ENCODE measurements around the gene ZBTB32.
A peak's percentile ranks its signal among the peaks of the same experiment; 100 is the strongest.

The ZBTB32 gene

DNA sequence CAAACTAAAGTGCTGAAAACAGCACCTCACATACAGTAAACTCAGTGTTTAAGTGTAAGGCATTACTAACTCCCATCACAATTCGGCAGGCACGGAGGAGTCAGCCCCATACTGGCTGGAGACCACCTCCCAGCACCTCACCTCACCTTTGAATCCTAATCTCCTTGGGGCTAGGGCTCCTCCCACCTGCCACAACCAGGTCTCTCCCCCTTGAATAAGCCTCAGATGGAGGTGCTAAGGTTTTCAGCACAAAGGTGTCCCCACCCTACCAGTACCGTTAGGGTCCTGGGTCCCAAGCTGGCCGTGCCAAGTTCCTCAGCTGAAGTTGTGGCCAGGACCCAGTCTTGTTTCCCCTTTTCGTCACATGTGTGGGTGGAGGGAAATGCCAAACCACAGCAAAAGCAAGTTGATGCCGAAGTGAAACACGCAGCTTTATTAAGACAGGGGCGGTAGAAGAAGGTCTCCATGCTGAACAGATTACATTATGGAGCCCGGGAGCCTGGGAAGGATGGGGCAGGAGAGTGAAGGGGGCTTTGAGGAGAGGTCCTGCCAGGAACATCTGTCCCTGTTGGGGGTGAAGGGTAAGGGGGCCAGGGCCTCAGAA lies 37.9 kb downstream of the ZBTB32 start, which contains the start of gene IGFLR1:
IGFLR1 (minus strand) TSS at position 332 of the 604 bp plus-strand sequence. CDS start 1,272 bp downstream, outside the sequence.
- Histone ChIP-seq H3K79me1 (ENCODE audit: low read length) (no peaks in the 10 kb centered on the region), H4K5ac (ENCODE audit: low read length) (no peak within 1 kb of the TSS), H3K4me3 (ENCODE audit: low read length) (no peak within 1 kb of the TSS), H3K36me3 (ENCODE audit: control insufficient read depth, insufficient read depth, low read length) (peaks cover 7% of the 10 kb centered on the region), H2AK5ac (ENCODE audit: low read length) (no peak within 1 kb of the TSS), H3K79me2 (ENCODE audit: control insufficient read depth, insufficient read depth, low read length) (no peaks in the 10 kb centered on the region), H2BK120ac (ENCODE audit: low read depth, low read length) (no peak within 1 kb of the TSS), H3K56ac (ENCODE audit: low read length) (peak within 1 kb of the TSS; percentile 74), H2BK15ac (replicated peaks; ENCODE audit: low read depth) (no peak within 1 kb of the TSS), H3K27me3 (ENCODE audit: insufficient read depth, low read length, poor library complexity) (no peaks in the 10 kb centered on the region), H3K4ac (ENCODE audit: low read depth, low read length) (no peak within 1 kb of the TSS), H3K4me1 (ENCODE audit: control insufficient read depth, low read depth, low read length) (no peaks in the 10 kb centered on the region), H3K4me2 (ENCODE audit: low read length) (no peak within 1 kb of the TSS), H3K9ac (ENCODE audit: low read length) (no peak within 1 kb of the TSS), H4K8ac (ENCODE audit: low read depth, low read length) (no peak within 1 kb of the TSS), H2BK5ac (ENCODE audit: low read length) (no peak within 1 kb of the TSS), H3K27ac (ENCODE audit: low read depth, low read length) (no peak within 1 kb of the TSS), H3K18ac (ENCODE audit: low read length) (no peak within 1 kb of the TSS), H3K23ac (ENCODE audit: low read length) (no peak within 1 kb of the TSS)
- WGBS (ENCODE audit: extremely low coverage, insufficient coverage, low lambda C conversion rate) = no CpG with 5 or more reads among the region's 9 CpGs
- DNase-seq = no peak

DNA sequence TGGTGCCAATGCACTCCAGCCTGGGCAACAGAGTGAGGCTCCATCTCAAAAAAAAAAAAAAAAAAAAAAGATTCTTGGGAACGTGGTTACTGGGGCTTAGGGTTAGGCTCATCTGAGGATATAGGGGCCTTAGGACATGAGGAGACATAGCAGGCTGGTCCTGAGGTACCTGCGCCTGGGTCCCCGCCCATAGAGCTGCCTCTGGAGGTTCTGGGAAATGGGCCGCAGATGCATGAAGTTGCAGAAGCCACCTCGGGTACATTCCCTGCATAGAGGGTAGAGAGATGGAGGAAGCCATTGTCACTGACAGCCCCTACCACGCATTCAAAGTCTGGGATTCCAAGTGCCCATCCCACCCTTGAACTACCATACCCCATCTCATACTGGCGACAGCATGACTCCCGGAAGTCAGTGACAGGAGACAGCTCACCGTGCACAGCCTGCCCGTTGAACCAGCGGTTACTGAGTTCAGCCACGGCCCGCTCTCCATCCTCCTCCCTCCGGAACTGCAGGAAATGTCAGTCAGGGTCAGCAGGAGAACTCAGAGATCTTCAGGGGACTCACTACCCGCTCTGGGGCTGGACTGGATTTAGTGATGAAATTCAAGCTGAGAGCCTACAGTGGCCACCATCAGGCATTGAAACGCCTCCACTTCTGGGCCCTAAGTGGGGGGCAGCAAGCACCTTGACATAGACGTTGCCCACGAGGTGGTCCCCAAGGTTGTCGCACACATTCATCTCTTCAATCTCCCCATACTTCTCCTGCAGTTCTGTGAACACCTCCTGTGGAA lies 39.5 kb downstream of the ZBTB32 start:
- no peak overlapping the region for H4K5ac ChIP-seq (ENCODE audit: low read length)
- no peaks in the 10 kb centered on the region for H3K79me1 ChIP-seq (ENCODE audit: low read length)
- H3K4me2 ChIP-seq (ENCODE audit: low read length) = no peak overlapping the region
- no peaks in the 10 kb centered on the region for H3K4me1 ChIP-seq (ENCODE audit: control insufficient read depth, low read depth, low read length)
- no peak overlapping the region for H2BK120ac ChIP-seq (ENCODE audit: low read depth, low read length)
- H3K23ac ChIP-seq (ENCODE audit: low read length) = no peak overlapping the region
- no peak overlapping the region for H3K4me3 ChIP-seq (ENCODE audit: low read length)
- no peak overlapping the region for H2BK15ac ChIP-seq (replicated peaks; ENCODE audit: low read depth)
- H3K18ac ChIP-seq (ENCODE audit: low read length) = no peak overlapping the region
- DNase-seq = no peak
- no peak overlapping the region for H2BK5ac ChIP-seq (ENCODE audit: low read length)
- H3K79me2 ChIP-seq (ENCODE audit: control insufficient read depth, insufficient read depth, low read length) = no peaks in the 10 kb centered on the region
- WGBS (ENCODE audit: extremely low coverage, insufficient coverage, low lambda C conversion rate) = no CpG with 5 or more reads among the region's 19 CpGs
- H3K36me3 ChIP-seq (ENCODE audit: control insufficient read depth, insufficient read depth, low read length) = peaks cover under 1% of the 10 kb centered on the region
- H3K27ac ChIP-seq (ENCODE audit: low read depth, low read length) = no peak overlapping the region
- no peak overlapping the region for H3K4ac ChIP-seq (ENCODE audit: low read depth, low read length)
- no peak overlapping the region for H2AK5ac ChIP-seq (ENCODE audit: low read length)
- H4K8ac ChIP-seq (ENCODE audit: low read depth, low read length) = no peak overlapping the region
- no peaks in the 10 kb centered on the region for H3K27me3 ChIP-seq (ENCODE audit: insufficient read depth, low read length, poor library complexity)
- no peak overlapping the region for H3K56ac ChIP-seq (ENCODE audit: low read length)
- H3K9ac ChIP-seq (ENCODE audit: low read length) = no peak overlapping the region

DNA sequence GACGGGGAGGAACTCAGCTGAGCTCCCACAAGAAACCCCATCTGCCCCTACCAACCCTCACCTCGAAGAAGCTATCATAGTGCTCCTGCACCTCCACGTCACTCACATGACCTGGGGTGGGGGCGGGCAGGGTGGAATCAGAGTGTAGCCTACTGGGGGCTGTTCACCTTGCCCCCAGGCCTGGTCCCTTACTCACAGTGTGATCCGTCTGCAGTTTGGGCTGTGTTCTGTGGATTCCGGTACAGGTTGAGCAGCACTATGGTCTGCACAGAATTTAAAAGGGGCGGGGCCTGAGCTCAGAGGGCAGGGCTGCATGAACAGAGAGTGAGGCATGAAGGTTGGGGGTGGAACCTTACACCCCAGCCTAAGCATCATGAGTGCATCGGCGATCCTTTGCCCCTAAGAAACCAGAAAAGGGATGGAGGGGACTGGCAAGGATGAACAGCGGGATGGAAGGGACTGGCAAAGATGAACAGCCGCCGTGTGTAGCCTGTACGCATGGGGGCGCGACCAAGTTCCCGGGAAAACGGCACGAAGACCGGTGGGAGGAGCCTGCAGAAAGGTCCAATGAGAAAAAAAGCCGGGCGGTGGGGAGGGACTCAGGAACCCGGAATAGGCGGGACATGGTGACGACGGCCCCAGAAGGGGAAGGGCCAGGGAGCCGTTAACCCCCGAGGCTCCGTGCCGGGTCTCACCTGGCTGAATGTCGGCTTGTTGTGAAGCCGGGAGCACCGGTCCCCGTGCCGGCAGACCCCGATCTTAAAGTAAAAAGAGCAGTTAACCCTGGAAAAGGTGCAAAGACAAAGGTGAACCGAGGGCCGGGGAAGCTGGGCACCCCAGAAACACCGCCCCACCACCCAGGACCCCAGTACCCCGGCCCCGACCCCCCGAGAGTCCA lies 40.3 kb downstream of the ZBTB32 start:
- DNase-seq = peak; percentile 99
- H3K79me2 ChIP-seq (ENCODE audit: control insufficient read depth, insufficient read depth, low read length) = no peaks in the 10 kb centered on the region
- H2AK5ac ChIP-seq (ENCODE audit: low read length) = no peak overlapping the region
- WGBS (ENCODE audit: extremely low coverage, insufficient coverage, low lambda C conversion rate) = no CpG with 5 or more reads among the region's 41 CpGs
- peak overlapping the region; percentile 78 for H3K27ac ChIP-seq (ENCODE audit: low read depth, low read length)
- peak overlapping the region; percentile 87 for H3K4me2 ChIP-seq (ENCODE audit: low read length)
- H3K4me1 ChIP-seq (ENCODE audit: control insufficient read depth, low read depth, low read length) = no peaks in the 10 kb centered on the region
- no peak overlapping the region for H4K8ac ChIP-seq (ENCODE audit: low read depth, low read length)
- peak overlapping the region; percentile 78 for H3K4me3 ChIP-seq (ENCODE audit: low read length)
- peak overlapping the region; percentile 56 for H2BK5ac ChIP-seq (ENCODE audit: low read length)
- H3K56ac ChIP-seq (ENCODE audit: low read length) = peak overlapping the region; percentile 87
- peak overlapping the region; percentile 82 for H3K9ac ChIP-seq (ENCODE audit: low read length)
- peak overlapping the region; percentile 85 for H3K4ac ChIP-seq (ENCODE audit: low read depth, low read length)
- peak overlapping the region; percentile 75 for H2BK120ac ChIP-seq (ENCODE audit: low read depth, low read length)
- no peak overlapping the region for H2BK15ac ChIP-seq (replicated peaks; ENCODE audit: low read depth)
- no peak overlapping the region for H3K23ac ChIP-seq (ENCODE audit: low read length)
- peak overlapping the region; percentile 100 for H3K18ac ChIP-seq (ENCODE audit: low read length)
- H4K5ac ChIP-seq (ENCODE audit: low read length) = no peak overlapping the region
- no peaks in the 10 kb centered on the region for H3K36me3 ChIP-seq (ENCODE audit: control insufficient read depth, insufficient read depth, low read length)
- no peaks in the 10 kb centered on the region for H3K79me1 ChIP-seq (ENCODE audit: low read length)
- H3K27me3 ChIP-seq (ENCODE audit: insufficient read depth, low read length, poor library complexity) = no peaks in the 10 kb centered on the region

DNA sequence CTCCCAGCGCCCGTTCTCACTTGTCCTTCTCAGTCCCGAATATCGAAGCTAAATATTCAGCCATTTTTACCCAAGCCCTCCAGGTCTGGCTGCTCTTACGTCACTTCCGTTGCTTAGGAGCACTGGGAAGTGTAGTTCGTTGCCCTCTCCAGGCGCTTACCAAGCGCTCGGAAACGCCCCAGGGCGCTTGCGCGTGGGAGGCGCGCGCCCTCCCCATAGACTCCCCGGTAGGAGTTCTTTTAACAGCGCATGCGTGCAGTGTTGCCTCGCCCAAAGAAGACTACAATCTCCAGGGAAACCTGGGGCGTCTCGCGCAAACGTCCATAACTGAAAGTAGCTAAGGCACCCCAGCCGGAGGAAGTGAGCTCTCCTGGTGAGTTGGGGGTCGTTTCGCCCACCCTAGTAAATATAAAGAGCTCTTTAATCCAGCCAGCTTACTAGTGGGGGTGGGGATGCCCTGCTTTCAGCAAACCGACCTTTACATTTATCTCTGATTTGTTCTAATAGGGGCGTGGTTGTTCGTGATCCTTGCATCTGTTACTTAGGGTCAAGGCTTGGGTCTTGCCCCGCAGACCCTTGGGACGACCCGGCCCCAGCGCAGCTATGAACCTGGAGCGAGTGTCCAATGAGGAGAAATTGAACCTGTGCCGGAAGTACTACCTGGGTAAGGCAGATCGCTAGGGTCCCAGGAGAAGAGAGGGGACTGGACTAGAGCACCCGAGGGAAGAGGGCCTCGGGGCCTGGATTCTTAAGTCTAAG lies 41.1 kb downstream of the ZBTB32 start, which contains the start of the genes PSENEN and U2AF1L4:
PSENEN (plus strand) TSS at position 324 of the 759 bp plus-strand sequence; CDS start at position 604, 280 bp downstream.
U2AF1L4 (minus strand) TSS at position 91 of the 759 bp plus-strand sequence; CDS start at position 64, 27 bp downstream.
- Histone ChIP-seq H3K27me3 (ENCODE audit: insufficient read depth, low read length, poor library complexity) (no peaks in the 10 kb centered on the region), H3K27ac (ENCODE audit: low read depth, low read length) (peak within 1 kb of the TSS; percentile 78), H3K18ac (ENCODE audit: low read length) (peak within 1 kb of the TSS; percentile 100), H2BK15ac (replicated peaks; ENCODE audit: low read depth) (no peak within 1 kb of the TSS), H2BK5ac (ENCODE audit: low read length) (peak within 1 kb of the TSS; percentile 56), H3K79me1 (ENCODE audit: low read length) (no peaks in the 10 kb centered on the region), H2AK5ac (ENCODE audit: low read length) (no peak within 1 kb of the TSS), H3K4me3 (ENCODE audit: low read length) (peak within 1 kb of the TSS; percentile 78), H3K56ac (ENCODE audit: low read length) (peak within 1 kb of the TSS; percentile 87), H3K4ac (ENCODE audit: low read depth, low read length) (peak within 1 kb of the TSS; percentile 85), H3K79me2 (ENCODE audit: control insufficient read depth, insufficient read depth, low read length) (no peaks in the 10 kb centered on the region), H3K36me3 (ENCODE audit: control insufficient read depth, insufficient read depth, low read length) (no peaks in the 10 kb centered on the region), H4K8ac (ENCODE audit: low read depth, low read length) (no peak within 1 kb of the TSS), H4K5ac (ENCODE audit: low read length) (no peak within 1 kb of the TSS), H3K4me1 (ENCODE audit: control insufficient read depth, low read depth, low read length) (no peaks in the 10 kb centered on the region), H3K9ac (ENCODE audit: low read length) (peak within 1 kb of the TSS; percentile 90), H3K23ac (ENCODE audit: low read length) (no peak within 1 kb of the TSS), H2BK120ac (ENCODE audit: low read depth, low read length) (peak within 1 kb of the TSS; percentile 75), H3K4me2 (ENCODE audit: low read length) (peak within 1 kb of the TSS; percentile 93)
- peak; percentile 99 for DNase-seq
- WGBS (ENCODE audit: extremely low coverage, insufficient coverage, low lambda C conversion rate) = no CpG with 5 or more reads among the region's 40 CpGs

DNA sequence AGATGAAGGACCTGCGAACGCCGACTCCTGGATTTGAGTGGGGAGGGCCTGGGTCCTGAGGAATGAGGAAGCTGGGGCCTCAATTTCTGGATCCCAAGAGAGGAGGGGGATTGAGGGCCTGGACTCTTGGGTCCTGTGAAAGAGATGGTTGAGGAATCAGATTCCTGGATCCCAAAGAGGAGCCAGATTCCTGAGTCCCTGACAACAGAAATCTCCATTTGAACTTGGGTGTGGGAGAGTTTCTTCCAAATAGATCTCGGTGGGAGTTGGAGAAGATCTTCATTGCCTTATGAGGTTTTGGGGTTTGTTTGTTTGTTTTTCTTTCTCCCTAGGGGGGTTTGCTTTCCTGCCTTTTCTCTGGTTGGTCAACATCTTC lies 41.7 kb downstream of the ZBTB32 start:
- Histone ChIP-seq H2BK15ac (replicated peaks; ENCODE audit: low read depth) (no peak overlapping the region), H3K36me3 (ENCODE audit: control insufficient read depth, insufficient read depth, low read length) (no peaks in the 10 kb centered on the region), H3K56ac (ENCODE audit: low read length) (peak overlapping the region; percentile 75), H3K79me2 (ENCODE audit: control insufficient read depth, insufficient read depth, low read length) (no peaks in the 10 kb centered on the region), H2BK120ac (ENCODE audit: low read depth, low read length) (no peak overlapping the region), H3K4me2 (ENCODE audit: low read length) (peak overlapping the region; percentile 93), H3K27ac (ENCODE audit: low read depth, low read length) (no peak overlapping the region), H3K23ac (ENCODE audit: low read length) (no peak overlapping the region), H3K9ac (ENCODE audit: low read length) (peak overlapping the region; percentile 90), H4K8ac (ENCODE audit: low read depth, low read length) (no peak overlapping the region), H4K5ac (ENCODE audit: low read length) (no peak overlapping the region), H3K4me1 (ENCODE audit: control insufficient read depth, low read depth, low read length) (no peaks in the 10 kb centered on the region), H2BK5ac (ENCODE audit: low read length) (no peak overlapping the region), H3K79me1 (ENCODE audit: low read length) (no peaks in the 10 kb centered on the region), H3K4ac (ENCODE audit: low read depth, low read length) (peak overlapping the region; percentile 26), H3K4me3 (ENCODE audit: low read length) (peak overlapping the region; percentile 58), H2AK5ac (ENCODE audit: low read length) (no peak overlapping the region), H3K18ac (ENCODE audit: low read length) (peak overlapping the region; percentile 39), H3K27me3 (ENCODE audit: insufficient read depth, low read length, poor library complexity) (no peaks in the 10 kb centered on the region)
- DNase-seq = no peak
- no CpG with 5 or more reads among the region's 4 CpGs for WGBS (ENCODE audit: extremely low coverage, insufficient coverage, low lambda C conversion rate)

Measured in mesendoderm (in vitro differentiated cells).